Inferior parietal cortex (tissue), 1 donor: ENCODE results near the gene CHRNA5.
"Not testable (repeated sequence)": the region's sequence is repeated elsewhere in the genome, so short reads cannot be mapped to it uniquely, and the experiment has no call there.

Source experiments
- DNase-seq: peaks from one replicate; pipeline ENCODE4 v3.0.0-alpha.2; 2016; ENCODE audit errors: extremely low spot score

Gene CHRNA5

DNA sequence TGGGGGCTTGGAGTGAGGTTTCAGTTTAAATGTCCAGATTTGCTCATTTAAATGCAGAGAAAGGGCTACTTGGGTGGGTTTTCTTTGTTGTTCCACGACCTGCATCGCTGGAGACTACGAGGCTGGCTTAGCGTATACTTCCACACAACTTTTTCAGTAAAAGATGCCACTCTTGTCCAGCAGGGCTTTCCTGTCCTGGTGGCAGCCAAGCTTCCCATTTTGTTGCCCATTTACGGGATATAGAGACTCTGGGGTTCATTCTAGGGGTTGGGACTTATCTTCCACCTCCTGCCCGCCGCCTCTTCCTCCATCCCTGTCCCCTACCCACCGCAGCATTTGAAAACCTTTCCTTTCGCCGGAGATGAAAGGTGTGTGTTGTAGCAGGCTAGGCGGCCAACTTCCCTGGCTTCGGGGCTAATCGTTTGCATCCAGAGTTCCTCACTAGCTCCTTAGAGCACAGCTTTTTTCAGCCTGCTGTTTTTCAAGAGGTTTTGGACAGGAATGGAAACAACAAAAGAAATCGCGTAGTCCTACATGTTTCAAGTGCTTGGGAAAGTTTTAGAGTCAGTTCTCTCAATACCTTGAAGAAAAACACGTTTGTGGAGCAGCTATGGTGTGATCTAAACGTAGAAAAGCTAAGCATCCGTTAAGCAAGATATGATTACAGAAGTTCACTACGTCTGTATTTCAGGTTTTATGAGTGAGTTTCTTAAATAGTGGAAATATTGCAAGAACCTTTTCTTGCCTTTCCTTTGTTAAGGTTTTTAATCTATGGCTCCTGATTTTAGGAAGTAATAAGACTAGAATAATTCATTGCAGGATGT, 843 bp downstream of the CHRNA5 start:
- no peak for DNase-seq

DNA sequence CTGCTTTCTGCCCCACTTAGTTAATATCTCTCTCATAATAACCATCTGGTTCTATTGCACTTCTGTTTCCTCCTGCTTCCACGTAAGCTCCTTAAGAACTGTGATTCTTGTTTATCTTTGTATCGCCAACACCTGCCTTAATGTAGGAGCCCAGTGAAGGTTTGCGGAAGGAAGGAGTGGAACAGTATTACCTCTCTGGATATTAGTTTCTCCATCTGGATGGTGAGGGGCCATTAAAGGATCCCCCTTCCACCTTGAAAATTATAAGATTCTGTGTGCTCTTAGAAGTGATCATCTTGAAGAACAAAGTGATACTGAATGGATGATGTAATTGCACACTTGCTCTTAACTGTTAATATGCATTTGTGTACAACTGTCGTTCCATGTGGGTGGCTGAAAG, 2.2 kb downstream of the CHRNA5 start:
- DNase-seq = no peak

DNA sequence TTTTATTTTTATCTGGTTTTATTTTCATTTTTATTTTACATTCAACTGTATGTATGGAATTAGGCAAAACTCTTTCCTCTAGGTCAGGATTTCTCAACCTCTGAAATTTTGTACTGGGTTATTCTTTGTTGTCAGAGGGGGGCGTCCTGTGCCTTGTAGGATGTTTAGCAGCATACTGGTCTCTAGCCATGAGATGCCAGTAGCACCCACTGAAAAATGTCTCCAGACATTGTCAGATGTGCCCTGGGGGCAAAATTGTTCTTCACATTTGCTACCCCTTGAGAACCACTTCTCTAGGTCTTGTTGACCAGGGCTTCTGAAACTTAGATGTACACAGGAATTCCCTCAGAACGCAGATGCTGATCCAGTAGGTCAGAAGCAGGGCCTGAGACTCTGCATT, 5.4 kb downstream of the CHRNA5 start:
- DNase-seq = no peak

DNA sequence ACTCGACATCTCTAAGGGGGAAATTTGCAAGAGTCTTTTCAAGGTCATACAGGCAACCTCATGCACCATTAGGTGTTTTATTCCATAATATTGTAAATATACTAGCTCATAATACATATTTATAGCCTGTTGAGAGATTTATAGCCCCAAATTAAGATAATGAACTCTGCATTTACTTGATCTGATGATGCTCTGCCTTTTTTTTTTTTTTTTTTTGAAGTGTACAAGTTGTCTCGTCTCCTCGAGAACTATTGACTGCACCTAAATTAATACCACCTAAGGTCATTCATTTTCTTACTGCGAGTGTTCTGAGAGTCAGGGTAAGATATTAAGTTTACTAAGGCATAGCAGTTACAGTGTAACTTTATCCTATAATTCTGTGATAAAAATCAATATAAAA, 6.1 kb downstream of the CHRNA5 start:
- no peak for DNase-seq

DNA sequence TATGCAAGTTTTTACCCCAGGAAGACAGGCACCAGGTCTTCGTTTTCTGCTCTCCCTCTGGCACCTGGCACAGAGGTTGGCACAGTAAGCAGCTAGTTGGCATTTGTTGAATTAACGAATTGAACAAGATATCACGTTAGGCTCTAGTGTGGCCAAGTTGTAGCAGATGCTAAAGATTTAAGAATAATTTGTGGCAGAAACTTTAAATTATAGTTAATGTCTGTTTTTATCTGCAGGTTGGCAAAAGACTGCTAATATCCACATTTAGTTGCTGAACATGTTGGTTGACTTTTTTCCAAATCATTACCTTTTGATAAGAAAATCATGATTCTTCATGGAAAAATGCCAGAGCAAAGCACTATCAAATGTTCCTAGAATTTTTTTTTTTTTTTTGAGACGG, 8.1 kb downstream of the CHRNA5 start:
- DNase-seq = no peak

DNA sequence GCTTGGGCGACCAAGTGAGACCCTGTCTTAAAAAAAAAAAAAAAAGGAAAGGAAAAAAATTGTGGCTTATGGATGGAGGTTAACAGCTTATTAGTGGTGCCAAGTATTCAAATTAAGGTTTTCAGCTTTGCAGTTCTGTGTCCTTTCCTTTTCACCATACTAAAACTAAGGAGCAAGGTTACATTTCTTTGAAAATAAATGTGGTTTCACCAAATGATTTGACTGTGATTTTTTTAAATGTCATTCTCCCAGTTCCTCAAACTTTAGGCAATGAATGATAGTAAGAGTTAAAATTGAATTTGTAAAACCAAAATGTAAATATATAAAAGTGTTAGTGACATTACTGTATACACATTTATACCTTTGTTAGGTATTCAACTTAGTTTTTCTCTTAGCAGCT, 9.6 kb downstream of the CHRNA5 start:
- DNase-seq = no peak

DNA sequence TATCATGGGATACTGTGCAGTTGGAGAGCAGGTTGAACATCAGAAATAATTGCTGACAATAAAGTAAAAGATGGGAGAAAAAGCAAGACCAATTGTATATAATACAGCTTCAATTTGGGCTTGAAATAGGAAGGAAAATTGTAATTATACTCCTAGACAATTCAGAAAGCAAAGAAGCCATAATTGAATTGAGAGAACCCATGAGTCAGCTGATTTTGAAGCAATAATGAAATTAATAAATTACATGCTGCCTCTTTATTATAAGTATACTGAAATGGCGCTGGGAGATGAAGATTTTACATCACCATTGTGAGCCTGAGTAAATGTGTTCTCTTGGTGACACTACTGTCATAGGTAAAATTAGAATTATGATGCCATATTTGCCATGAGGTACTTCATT, 32.3 kb downstream of the CHRNA5 start:
- DNase-seq = no peak

DNA sequence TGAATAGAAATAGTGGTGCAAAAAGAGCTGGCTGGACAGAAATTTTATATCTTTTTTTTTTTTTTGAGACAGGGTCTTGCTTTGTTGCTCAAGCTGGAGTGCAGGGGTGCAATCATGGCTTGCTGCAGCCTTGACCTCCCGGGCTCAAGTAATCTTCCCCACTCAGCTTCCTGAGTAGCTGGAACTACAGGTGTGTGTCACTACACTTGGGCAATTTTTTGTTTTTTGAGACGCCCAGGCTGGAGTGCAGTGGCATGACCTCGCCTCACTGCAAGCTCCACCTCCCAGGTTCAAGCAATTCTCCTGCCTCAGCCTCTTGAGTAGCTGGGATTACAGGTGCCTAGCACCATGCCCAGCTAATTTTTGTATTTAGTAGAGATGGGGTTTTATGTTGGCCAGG, 33.0 kb downstream of the CHRNA5 start:
- DNase-seq = no peak

DNA sequence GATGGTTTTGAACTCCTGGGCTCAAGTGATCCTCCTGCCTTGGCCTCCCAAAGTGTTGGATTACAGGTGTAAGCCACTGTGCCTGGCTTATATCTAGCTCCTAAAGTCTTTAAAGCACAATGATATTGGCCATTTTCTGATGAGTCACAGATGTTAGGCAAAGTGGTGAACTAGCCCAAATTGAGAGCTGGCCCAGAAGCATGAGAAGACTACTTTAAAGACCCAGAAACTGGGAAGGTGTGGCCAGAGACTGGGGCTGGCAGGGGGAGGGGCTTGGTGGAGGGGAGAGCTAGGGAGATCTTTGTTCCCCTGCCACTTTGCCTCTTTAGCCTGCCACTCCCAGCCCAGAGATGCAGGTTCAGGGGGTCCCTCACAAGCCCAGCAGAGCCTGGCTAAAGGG, 33.9 kb downstream of the CHRNA5 start:
- DNase-seq = no peak

DNA sequence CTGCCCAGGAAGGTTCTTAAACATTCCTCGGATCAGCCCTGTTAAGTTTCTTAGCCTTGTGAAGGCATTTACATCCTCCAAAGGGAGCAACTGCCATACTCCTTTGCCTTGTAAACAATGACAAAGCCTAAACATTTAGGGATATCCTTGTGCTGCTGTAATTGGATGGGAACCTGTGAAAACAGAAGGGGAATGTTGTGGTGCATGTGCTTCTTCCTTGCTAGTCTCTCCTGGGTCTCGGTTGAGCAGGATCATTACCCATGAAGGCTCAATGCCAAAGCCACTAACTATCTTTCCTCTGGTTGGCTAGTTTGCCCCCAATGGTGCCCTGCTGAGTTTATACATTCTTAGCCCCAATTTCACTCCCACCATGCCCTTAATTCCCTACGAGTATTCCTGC, 38.1 kb downstream of the CHRNA5 start:
- no peak for DNase-seq

DNA sequence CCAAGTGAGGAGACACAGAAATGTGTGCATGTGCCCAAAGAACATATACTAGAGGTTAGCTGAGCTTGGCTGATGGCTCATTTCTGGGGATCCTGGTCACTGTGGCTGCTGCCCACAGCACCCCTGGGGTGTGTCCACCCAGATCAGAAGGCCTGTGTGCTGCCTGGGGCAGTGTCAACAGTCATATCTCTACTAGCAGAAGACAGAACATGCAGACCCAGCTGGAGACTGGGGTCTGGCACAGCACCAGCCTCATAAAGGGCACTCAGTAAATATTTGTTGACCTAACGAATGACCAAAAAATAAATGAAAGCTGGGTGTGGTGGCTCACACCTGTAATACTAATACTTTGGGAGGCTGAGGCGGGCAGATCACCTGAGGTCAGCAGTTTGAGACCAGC, 39.1 kb downstream of the CHRNA5 start:
- DNase-seq = no peak

DNA sequence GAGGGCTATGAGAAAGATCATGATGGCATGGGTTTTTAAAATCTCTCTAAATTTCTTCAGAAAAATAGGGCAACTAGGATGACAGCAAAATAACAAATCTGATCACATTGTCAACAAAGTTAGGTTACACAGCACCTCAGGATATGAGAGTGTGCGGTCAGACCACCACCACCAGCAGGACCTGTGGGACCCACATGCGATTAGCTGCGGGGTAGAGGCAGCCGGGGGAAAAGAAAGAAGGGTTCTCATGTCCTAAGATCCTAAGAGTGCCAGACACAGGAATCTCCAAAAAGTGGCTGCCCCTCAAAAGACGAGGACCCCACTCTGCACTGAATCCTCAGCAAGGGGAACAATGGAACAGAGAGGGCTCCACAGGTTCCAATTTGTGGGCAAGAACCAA, 39.9 kb downstream of the CHRNA5 start:
- DNase-seq = no peak

DNA sequence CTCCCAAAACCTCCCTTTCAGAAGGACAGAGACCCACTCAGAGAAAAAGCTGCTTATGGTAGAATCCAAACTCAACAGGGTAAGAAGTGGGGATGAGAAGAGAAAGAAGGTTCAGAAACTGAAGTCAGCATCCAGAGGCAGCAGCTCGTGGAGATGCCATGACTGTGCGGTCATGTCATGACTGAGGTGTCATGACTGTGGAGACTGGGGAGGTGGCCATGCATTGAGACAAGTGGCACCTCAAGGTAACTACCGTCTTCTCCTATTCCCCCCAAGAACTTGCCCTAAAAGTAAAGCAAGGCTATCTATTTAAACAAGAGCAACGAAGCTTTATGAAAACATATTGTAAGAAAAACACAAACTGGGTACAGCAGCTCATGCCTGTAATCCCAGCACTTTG, 40.4 kb downstream of the CHRNA5 start:
- DNase-seq = no peak

DNA sequence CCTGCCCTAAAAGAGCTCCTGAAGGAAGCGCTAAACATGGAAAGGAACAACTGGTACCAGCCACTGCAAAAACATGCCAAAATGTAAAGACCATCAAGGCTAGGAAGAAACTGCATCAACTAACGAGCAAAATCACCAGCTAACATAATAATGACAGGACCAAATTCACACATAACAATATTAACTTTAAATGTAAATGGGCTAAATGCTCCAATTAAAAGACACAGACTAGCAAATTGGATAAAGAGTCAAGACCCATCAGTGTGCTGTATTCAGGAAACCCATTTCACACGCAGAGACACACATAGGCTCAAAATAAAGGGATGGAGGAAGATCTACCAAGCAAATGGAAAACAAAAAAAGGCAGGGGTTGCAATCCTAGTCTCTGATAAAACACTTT, 44.2 kb downstream of the CHRNA5 start:
- DNase-seq = not testable (repeated sequence)

DNA sequence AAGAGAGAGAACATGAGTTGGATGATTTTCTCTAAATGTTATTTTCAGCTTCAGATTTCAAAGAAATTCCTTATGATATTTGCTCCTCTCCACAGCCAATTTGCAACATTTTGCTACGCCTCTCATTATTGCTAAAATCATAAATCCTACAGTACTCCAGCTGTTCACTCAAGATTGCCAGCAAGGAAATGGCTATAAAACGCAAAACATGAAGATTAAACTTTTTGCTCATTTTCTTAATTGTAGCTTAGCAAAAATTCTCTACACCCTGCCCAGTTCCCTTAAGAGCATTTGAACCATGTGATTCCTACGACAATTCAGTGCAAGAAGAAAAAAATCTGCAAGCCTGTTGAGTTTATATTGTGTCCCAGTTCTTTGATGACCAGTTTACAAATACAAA, 48.7 kb downstream of the CHRNA5 start:
- no peak for DNase-seq

DNA sequence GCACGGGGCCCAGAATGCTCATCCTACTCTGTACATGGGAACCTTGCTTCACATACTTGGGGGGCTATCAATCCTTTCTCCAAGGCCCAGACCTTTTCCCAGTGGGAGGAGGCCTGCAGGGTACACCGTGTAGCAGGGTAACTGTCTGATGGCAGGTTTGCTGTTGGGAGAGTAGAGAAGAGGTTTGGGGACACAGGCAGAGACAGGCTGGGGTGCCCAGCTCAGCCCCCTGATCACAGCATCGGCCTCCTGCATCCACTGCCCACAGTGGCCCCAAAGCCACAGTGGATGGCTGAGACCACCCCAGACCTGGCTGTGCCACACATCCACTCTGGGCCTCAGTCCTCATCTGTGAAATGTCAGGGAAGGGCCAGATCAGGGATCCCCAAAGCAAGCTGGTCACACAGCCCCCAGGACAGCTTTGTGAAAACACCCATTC, 49.9 kb downstream of the CHRNA5 start:
- DNase-seq = no peak

DNA sequence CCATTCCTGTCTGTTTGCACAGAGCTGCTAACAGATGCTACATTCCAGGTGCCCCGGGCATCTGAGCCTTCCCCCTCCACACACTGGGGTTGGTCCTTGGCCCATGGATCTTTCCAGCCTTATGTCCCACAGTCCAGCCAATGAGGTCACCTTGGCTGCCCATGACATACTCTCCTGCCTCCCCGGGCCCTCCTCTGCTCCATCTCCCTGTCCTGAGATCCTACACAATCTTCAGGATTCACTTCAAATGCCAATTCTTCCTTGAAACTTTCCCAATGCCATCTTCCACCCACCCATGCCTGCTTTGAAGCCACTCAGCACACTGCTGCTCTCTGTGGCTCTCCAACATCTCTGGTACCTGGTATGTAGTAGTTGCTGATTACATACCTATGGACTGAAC, 51.2 kb downstream of the CHRNA5 start:
- no peak for DNase-seq

DNA sequence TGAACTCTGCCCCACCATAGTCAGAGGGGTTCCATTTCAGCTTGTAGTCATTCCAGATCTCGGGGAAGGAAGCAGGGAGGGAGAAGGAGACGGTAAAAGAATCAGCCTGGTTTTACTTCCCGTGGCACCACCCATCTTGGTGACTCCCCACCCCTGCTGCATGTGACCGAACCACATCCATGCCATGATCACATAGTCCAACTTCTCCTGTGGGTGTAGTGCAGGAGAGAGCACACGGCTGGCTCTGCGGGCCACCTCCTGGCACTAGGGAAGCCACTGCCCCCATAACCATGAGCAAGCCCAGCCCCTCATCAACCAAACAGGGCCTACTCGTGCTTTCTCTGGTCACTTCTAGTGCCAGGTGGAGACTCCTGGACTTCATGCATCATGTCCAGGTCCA, 51.8 kb downstream of the CHRNA5 start:
- no peak for DNase-seq

DNA sequence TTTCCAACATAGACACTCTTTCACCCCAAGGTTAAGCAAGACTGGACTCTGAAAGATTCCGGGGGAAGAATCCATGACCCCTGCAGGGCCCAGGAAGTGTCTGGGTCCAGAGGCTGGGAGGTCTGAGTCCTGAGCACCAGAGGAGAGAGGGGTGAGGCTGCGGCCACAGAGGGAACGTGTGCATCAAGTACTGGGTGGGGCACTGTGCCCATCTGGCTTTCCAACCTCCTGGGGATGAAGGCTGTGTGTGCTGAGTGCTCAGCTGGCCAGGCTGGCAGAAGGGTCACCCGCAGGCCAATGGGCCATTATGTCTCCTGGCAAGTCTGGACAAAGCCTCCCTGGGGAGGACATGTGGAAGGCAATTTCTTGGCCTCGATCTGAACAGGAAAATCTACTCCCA, 52.2 kb downstream of the CHRNA5 start:
- no peak for DNase-seq

DNA sequence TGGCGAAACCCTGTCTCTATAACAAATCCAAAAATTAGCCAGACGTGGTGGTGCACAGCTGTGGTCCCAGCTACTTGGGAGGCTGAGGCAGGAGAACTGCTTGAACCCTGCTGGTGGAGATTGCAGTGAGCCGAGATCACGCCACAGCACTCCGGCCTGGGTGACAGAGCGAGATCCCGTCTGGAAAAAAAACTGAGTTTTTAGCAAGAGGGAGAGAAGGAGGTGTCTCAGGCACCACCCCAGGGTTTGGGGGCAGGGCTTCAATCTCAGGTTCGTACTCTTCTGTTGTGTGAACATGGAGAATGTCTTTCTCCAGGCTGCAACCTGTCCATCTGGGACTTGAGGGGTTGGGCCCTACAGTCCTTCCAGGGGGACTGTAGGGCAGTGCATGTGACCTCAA, 52.7 kb downstream of the CHRNA5 start:
- no peak for DNase-seq

DNA sequence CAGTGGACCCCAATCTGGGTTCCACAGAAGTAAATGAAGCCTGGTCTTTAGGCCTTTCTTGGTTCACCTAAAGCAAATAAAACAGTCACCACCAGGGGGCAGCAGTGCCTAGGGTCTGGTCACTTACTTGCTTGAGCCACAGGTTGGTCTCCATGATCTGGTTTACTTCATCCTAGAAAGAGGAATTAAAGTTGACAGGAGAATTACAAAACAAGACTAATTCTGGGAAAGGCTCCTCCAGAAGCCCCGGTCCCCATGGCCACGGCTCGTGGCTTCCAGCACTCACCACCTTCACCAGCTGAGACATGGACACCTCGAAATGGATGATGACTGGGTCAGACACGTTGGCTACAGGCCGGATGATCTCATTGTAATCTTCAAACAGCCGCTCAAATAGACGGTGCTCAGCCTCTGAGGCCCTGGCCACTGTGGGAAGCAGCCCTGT, 53.2 kb downstream of the CHRNA5 start:
- DNase-seq = peak; percentile 96

DNA sequence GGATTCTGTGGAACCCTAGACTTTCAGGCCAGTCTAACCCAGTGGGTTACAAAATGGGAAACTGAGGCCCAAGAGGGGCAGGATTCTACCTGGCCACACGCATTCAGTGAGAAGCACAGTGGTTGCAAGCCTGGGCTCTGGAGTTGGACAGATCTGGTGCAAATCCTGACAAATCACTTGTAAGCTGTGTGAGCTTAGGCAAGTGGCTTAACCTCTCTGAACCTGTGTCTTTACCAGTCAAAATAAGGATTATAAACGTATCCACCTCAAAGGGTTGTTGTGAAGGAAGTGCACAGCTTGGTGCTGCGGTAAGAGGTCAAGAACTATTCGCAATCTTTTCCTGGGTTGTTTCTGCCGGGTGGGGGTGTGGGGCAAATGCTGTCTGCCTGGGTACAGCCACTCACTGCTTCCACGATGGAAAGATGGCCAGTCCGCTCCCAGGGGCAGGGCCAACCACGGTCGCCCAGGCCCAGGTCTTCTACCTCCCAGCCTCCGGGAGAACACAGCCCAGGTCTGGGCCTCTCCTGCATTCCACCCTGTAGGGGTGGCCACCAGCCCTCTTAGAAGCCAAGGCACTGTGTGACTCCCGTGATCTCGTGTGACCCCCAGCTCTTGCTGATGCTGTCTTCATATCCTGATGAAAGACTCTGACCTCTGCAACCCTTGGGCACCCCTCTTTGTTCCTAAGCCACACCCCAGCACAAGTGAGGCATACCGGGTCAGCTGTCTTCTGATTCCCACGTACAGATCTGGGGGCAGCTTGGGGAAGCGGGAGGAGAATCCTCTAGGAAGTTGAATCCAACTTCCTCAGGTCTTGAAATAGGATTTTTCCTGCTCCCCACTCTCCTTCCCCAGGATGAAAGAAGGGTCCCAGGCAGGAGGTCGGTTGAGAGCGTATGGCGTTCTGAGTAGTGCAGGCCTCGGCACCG, 54.0 kb downstream of the CHRNA5 start:
- DNase-seq = no peak

DNA sequence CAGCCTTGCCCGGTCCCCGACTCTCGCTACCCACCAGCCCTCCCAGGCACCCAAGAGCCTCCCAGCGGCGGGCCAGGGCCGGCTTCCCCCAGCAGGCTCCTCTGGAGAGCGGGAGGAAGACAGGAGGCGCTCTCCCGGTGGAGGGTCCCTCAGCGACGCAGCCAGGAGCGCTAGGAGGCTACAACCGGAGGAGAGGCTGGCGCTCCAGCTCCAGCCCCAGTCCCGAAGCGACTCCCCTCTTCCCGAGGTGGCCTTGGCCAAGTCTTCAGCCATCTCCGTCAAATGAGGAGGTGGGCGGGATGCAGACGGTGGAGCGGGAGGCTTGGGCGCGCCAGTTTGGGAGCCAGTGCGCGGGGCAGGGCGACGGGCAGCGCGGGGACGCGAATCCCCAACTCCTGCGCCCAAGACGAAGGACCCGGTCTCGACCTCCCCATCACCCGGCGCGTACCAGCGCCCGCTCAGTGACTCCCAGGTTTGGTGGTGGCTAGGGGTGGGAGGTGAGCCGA, 54.8 kb downstream of the CHRNA5 start:
- no peak for DNase-seq
